NCI-H1048 (cell line): ENCODE data around the gene TBC1D22A.
"Not testable (repeated sequence)": the region's sequence is repeated elsewhere in the genome, so short reads cannot be mapped to it uniquely, and the experiment has no call there.

Experiments used
- DNase-seq: peaks from one replicate; lab custom pipeline; 2025; lab: John Stamatoyannopoulos, UW

The TBC1D22A gene

DNA sequence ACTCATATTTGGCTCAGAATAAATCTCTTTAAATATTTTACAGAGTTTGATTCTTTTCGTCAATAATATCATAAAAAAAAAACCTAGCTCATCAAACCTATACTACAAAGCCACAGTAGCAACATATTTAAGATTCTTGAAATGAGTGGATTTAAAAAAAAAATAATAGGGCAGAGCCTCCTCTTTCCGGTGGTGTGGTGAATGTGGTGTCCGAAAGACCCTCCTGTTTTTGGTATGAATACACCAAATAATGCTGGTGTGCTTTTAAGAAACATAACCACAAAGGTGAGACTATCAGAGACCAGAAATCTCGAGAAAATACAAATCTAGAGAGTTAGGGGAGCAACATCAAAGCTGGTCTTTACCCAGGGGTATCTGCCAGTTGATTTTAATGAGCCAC is 342.6 kb downstream of the TBC1D22A start:
- DNase-seq, result no peak

DNA sequence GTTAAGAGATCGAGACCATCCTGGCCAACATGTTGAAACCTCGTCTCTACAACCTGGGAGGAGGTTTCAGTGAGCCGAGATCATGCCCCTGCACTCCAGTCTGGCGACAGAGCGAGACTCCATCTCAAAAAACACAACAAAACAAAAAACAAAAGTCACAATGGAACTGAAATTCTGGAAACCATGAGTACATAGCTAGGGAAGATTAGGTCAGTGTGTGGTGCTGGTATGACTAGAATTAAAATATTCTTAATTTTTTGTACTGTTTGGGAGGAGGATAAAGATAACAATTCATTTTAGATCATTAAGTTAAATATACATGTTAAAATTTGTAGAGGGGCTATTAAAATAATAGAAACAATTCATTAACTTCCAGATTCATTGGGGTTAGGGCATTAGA is 344.4 kb downstream of the TBC1D22A start:
- DNase-seq, result no peak

DNA sequence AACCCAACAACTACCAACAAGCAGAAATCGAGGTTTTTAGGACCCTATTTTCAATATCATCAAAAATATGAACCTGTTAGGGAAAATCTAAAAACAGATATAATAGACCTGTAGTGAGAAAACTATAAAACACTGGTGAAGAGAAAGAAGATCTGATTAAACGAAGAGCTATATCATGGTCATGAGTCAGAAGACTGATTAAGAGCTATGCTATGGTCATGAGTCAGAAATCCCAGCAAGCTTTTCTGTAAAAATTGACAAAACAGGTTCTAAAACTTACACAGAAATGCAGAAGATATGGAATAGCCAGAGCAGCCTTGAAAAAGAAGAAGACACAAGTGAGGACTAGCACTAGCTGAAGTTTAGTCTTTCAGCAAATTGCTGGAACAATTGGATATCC is 345.0 kb downstream of the TBC1D22A start:
- DNase-seq, result no peak

DNA sequence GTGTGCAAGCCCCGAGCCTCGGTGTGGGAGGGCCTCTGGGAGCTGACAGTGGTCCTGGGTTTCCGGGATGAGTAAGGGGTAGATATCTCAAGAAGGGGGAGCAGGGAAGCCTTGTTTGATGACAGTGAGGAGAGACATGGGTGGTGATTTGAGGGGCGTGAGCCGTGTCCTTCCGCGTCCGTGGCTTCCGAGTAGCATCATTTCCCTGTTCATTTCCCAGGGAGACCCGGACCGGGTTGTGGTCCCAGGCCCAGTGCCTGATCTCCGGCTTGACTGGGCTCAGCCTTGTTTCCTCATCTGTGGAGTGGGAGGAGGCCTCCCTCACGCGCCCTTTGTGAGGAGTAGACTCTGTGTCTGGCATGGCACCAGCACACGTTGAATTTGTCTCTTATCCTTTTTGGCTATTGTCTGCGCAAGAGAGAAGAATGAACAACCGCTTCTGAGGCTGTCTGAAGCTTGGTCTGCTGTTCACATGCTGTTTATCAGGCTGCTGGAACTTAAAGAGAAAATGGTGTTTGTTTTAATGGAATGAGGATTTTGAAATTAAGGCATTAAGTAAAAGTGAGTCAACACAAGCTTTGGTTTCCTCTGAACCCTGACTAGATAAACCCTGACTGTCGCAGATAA is 348.5 kb downstream of the TBC1D22A start:
- DNase-seq, result no peak

DNA sequence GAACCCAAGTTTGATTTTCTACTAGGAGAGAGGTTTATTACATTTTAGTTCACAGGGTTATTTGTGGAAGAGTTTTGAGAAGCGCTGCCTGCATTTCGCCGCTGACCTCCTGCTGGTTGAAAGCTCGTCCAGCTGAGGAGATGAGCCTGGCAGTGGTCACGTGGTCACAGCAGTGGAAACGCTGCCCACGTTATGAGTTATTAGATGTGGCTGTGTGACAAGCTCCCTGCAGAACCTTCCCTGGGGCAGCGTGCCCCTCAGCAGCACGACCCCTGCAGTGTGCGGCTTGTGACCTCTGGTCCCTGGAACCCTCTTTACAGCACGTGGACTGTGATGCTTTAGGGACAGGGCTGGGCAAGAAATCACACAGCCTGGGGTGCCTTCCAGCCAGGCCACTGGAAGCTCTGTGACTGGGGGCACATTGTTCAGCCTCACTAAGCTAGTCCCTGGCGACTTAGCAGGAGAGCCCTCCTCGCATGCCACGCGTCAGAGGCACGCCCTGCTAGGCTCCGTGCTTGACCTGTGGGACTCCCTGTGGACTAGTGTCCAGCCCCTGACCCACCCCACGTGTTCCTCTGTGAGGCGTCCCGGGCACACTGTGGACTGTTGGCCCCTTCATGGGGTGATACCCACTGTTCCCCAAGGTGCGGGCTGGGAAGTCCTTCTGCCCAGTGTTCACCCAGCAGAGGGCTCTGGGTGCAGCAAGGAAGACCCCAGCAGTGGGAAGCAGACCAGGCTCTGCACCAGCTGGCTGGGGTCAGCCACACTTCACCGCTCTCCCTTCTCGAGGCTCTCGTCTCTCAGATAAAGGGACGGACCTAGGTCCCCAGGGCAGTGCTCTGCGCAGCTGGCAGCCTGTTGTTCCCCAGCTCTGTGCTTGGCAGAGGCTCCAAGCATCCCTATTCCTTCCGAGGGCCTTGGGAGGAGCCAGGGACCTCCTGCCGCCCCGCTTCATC is 349.5 kb downstream of the TBC1D22A start:
- no peak for DNase-seq

DNA sequence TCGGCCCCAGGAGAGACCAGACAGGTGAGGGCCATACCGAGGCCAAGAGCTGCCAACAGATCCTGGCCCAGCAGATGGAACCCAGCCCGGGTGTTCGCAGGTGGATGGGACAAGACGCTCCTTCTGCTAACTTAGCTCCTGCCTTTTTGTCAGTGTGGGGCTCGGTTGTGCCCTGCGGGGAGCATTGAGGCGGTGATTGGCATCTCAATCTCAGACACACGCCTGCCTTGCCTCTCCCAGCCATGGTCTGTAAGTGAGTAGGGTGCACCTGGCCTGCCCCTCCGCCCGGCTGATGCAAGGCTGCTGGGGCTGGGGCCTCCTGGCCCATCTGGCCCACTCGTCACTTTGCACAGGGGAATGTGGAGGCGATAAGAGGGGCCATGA is 350.1 kb downstream of the TBC1D22A start:
- no peak for DNase-seq

DNA sequence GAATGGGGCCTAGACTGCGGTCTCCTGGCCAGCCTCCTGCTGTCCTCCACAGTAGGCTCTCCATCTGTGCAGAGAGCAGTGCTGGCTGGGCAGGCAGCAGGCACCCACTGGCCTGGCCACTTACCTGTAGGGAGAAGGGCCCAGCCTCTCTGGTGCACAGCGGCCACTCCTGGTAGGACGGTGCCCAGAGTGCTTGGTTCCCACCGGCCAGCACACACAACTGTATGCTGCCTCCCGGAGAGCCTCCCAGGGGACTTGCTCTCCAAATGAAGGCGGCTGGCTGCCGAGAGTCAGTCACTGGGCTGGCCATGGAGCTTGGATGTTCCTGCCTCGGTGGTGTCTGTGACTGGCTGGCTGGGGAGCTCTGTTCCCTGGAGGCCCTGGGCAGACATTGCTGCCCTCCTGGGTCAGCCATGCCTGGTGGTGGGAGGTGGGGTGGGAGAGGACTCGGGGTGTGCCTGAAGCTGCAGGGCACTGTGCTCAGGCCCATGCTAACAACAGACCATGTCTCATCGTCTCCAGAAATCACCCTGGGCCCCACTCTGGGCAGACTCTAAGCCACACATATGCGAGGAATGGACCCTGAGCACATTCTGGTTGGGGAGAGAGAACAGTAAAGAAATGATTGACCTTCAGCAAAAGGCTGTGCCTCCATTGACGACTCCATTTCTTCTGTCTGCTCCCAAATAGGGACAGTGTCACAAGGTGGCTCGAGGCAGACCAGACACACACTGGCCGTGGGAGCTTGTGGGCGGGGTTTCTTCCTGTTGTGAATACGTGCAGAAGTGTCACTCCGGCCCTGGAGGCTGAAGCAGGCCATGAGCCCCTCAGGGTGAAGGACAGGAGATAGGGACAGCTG is 350.8 kb downstream of the TBC1D22A start:
- no peak for DNase-seq

DNA sequence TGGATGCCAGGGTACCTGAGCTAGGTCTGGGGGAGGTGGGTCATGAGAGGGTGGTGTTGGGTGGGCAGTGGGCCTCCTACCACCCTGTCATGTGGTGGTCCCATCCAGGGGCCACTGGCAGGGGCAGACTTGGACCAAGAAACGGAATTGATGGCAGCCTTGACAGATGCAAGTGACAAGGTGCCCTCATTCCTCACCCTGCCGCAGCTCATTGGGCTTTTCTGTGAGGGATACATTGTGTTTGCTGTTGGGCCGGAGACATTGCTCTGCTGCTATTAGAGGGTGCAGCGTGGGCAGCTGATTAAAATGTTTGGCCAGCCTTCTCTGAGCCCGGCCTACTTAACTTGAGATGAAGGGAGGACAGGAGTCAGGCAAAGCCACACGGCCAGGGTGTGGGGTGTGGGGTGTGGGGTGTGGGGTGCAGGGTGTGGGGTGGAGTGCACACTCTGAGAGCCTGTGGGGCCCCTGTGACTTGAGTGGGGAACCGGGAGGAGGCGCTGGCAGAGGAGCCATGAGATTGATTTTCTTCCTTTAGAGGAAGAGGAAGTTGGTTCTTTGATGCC is 351.5 kb downstream of the TBC1D22A start:
- DNase-seq, result no peak

DNA sequence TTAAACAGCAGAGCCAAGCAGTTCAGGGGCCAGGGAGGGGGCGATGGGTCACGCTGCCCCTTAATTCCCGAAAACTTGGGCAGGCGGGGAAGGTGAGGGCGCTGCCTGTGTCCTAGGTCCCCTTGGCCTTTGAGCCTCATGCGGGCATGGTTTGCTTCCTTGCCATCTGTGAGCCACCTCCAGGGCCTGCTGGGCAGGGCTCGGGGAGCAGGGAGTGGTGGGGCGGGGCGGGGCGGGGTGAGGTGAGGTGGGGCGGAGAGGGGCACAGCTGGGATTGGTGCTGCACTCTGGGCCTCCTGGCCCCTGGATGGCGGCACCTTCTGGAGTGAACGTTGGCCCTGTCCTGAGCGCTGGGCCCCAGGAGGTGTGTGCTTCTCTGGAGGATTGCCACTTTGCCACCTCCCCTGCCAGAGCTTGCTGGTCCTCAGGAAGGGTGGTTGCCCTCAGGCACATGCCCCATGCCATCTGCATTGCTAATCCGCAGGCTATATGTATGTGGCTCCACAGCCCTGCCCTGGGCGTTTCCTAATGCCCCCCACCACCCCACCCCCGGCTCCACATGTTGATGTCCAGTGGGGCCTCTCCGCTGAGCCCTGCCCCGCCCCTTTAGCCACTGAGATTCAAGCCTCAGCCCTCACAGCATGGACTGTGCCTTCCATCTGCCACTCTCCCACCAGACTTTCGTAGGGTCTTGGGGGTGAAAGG is 352.5 kb downstream of the TBC1D22A start:
- no peak for DNase-seq

DNA sequence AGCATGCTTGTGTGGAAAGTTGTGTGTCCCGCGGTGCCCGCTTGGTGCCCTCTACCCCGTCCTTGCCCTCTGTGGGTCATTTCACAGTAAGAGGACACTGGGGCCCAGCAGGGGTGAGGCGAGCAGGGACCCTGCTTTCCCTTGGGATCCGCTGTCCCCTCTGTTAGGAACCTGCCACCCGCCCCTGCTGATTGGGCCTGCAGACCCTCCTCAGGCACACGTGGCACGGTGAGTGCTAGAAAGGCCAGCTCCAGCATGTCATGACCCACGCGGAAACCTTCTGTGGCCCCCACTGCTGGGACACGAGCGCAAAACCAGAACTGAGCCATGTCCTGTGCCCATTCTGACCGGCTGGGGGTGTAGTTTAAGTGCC is 353.1 kb downstream of the TBC1D22A start:
- no peak for DNase-seq

DNA sequence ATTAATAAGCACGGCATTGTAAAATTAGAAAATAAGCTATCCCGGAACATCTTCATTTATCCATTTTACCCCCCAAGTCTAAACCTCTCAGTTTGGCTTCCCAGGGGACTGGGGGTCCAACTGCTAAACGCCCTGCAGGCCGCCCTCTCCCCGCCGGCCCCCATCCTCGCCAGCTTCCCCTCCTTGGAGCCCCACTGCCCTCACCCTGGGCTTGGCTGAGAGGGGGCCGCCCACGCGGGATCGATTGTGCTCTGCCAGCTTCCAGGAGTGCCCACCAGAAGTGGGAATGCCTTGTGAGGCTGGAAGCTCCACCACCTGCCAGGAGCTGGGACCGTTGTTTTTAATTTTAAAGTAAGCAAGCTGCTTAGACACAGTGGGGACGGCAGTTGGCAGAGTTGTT is 353.5 kb downstream of the TBC1D22A start:
- DNase-seq, result no peak

DNA sequence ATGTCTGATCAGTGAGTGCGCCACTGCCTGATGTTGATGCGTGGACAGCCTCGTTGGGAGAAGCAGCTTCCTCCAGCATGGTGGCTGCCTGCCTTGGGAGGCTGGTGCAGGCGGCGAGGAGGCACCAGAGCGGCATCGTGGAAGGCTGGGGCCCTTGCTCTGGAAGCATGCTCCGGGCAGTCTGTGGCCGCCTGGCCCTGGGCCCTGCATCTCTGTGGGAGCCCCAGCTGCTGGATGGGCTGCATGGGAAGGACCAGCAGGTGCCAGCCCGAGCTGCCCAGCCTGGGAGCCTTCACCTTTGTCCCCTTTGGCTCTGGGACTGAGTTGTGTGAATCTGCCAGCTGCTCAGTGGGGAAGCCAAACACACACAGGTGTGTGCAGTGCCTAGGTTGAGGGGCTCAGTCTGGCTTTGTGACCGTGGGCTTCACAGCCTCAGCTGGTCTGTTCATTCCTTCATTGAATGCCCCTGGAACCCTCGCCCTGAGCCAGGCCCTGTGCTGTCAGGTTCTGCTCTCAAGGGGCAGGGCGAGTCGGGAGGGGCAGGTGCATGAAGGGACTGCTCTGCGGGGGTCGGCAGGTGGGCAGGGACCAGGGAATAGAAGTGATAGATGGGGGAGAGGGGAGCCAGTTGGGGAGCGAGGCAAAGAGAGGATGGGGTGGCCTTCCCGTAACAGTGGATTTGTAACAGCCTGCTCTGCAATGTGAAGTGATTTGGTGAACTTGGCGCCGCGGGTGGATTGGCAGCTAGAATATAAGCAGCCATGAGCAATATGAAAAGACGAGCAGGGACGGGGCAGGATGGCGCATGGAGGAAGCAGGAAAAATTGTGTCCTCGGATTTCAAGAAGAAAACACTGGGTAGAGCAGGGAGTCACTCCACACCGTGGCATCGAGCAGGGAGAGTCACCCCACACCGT is 354.2 kb downstream of the TBC1D22A start:
- DNase-seq, result no peak

DNA sequence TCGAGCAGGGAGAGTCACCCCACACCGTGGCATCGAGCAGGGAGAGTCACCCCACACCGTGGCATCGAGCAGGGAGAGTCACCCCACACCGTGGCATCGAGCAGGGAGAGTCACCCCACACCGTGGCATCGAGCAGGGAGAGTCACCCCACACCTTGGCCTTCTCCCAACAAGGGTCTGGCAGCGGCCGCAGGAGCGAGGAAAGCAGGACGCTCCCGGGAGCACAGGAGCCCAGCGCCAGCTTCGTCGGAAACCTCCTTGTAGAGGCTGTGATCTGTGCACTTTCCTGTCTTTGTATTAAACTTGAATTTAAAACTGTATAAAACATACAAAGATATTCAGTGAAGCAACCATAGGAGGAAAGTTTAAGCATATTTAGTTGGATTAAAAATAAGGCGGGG is 355.0 kb downstream of the TBC1D22A start:
- not testable (repeated sequence) for DNase-seq

DNA sequence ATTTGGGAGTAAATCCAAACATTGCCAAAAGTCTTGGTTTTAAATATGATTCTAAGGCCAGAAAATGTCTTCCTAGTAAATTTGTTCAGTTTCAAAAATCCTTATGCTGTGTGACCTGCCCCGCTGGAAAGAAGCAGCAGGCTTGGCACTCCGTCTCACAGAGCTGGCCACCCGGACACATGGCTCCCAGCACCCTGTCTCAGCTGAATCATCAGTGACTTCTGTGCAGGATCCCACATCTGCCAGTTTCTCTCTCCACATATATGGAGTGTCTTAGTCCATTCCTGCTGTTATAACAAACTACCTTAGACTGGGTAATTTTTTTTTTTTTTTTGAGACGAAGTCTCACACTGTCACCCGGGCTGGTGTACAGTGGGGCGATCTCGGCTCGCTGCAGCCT is 356.7 kb downstream of the TBC1D22A start:
- no peak for DNase-seq

DNA sequence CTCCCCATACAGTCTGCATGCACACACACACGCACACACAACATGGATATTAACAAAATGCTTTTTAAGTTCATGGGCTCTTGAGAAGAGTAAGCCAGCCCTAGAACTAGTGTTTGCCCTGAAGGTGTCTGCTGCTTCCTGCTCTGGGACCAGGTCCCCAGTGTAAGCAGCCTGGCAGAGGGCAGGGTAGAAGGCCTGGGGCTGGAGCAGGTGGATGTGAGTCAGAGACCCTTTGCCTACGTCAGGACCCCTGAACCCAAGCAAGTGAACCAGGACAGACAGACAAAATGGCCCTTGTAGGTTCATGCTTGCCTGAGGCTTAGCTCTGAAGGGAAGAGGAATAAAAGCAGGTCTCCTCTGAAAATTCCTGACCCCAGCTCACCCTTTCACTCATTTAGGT is 357.9 kb downstream of the TBC1D22A start:
- no peak for DNase-seq

DNA sequence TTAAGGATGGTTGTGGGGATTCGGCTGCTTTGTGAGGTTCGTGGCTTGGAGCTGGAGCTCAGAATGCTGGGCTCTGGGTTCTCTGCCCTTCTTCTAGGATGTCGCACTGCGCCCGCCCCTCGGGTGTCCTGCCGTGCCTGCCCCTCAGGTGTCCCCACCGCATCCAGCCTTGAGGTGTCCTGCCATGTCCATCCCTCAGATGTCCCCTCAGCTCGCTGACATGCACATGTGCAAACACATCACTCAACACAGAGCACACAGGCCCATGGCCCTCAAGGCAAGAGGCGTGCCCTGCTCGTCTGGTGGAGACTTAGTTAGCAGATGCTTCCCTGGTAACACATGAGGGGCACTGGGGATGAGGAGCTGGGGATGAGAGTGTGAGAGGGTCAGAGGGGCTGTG is 359.3 kb downstream of the TBC1D22A start:
- no peak for DNase-seq

DNA sequence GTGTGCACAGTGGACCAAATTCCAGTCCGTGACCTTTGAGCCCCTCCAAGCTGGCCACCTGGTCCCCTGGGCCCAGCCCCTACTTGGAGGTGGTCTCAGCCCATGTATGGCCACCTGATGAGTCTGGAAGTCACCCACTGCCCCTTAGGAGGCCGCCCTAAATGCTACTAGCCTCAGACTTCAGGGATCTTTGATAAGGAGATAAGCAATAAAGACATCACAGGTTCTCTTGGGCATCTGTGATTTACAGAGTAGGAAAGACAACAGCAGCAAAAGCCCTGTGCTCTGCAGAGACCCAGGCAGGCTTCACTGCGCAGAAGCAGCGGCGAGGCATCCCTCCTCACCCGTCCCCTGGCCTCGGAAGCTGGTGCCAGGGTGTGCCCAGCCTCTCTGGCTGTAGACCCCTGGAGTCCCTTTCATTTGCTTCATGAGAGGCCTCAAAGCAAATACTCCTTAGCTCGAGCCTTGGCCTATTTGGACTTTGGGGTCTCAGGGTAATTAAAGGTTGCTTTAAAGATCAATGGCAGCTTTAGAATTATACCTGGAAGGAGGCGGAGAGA is 360.1 kb downstream of the TBC1D22A start:
- DNase-seq, result no peak

DNA sequence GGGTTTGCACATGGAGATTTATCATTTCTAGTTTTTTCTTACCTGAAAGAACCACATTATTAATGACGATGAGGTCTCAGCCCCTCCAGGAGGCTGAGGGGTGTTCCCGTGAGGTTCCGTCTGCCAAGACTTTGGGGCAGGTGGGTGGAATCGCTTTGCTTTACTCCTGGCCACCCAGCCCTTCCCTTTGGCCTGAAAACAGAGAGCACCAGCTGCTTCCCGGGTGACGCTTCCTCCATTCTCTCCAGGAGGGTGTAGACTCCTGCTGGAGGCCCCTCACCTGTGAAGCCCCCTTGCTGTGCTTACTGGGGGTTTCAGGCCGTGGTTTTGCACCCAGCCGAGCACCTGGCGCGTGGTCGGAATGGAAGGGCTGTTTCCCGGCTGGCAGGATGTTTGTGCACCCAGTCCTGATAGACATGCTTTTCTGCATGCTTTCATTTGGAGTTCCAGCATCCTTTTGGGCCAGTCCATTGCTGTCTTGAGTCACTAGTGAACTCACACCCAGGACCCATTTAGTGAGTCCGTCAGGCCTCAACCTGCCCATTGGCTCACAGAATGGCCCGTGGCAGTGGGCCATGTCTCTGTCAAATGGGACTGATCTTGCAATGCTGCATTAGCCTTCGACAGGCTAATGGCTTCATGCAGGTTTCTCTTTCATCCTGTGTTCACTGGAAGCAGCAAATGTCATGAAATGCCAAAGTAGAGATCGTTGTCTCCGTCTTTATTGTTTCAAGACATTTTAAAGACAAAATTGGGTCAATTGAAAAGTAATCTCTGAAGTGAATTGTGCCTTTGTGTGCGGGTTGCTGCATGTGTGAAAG is 360.8 kb downstream of the TBC1D22A start:
- no peak for DNase-seq

DNA sequence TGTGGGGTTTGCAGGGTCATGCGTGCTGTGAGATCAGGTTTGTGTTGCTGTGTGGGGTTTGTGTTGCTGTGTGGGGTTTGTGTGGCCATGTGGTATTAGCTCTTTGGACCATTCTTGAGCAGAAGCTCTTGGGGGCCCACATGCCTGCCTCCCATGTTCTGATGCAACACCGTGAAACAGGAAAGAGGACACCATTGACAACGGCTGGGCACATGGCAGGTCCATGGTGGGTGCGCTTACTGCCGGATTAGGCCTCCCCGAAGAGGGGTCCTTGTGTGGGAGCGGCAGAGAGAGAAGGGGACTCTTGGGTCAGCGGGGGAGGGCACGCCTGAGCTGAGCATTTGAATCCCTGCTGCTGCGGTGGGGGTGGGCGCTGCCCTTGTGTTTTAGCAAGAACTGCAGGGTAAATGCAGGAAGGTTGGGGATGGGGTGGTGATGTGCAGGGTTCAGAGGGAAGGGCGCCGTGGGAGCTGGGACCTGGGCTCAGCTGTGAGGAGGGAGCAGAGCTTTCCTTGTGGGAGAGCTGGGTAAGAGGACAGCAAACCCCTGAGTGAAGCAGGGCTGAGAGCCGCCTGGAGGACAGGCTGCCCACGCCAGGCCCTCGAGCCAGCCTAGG is 361.5 kb downstream of the TBC1D22A start:
- no peak for DNase-seq
